Subcutaneous adipose tissue (tissue), 4 donors: ENCODE data around the gene ACYP2. TPM values are rescaled to one million over a fixed set of nuclear protein-coding genes. Genes with fewer than 3 reads are reported as not detected.

Experiments
- total RNA-seq, 4 donors: library from RNA; depleted of rRNA; stranded (reverse); fragments of >200 nt; gene quantifications; one replicate each; pipeline ENCODE4 v1.1.0, GENCODE V29; 2016
- TF ChIP-seq, protein P1 (sequence below): fragments of 450-650 bp; IDR thresholded peaks from one replicate; pipeline ENCODE4 v1.5.1; 2016; ENCODE audit warnings: low read depth, mild to moderate bottlenecking, control low read depth, antibody characterized with exemption, moderate library complexity

The ACYP2 gene
- total RNA-seq, 4 donors from 2014 or later, result 22.4 to 40.4 (median 28.4) TPM

DNA sequence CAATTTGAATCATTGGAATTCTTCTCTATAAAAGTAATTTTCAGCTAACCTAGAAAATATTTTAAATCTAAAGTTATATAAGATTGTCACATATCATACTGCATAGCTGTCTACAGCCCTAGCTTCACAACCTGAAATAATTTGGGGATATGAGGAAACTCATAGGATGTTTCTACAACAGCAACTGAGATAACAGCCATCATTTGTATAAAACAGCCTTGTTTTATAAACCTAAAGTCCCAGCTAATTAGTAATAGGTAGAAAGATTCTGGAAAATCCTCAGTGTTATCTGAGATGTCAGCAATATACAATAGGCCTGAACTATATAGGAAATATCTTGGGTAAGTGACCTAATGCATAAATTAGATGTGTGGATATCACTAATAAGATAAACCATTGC, 188.2 kb downstream of the ACYP2 start:
- TF ChIP-seq, protein P1, sequence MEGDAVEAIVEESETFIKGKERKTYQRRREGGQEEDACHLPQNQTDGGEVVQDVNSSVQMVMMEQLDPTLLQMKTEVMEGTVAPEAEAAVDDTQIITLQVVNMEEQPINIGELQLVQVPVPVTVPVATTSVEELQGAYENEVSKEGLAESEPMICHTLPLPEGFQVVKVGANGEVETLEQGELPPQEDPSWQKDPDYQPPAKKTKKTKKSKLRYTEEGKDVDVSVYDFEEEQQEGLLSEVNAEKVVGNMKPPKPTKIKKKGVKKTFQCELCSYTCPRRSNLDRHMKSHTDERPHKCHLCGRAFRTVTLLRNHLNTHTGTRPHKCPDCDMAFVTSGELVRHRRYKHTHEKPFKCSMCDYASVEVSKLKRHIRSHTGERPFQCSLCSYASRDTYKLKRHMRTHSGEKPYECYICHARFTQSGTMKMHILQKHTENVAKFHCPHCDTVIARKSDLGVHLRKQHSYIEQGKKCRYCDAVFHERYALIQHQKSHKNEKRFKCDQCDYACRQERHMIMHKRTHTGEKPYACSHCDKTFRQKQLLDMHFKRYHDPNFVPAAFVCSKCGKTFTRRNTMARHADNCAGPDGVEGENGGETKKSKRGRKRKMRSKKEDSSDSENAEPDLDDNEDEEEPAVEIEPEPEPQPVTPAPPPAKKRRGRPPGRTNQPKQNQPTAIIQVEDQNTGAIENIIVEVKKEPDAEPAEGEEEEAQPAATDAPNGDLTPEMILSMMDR, result no peak

DNA sequence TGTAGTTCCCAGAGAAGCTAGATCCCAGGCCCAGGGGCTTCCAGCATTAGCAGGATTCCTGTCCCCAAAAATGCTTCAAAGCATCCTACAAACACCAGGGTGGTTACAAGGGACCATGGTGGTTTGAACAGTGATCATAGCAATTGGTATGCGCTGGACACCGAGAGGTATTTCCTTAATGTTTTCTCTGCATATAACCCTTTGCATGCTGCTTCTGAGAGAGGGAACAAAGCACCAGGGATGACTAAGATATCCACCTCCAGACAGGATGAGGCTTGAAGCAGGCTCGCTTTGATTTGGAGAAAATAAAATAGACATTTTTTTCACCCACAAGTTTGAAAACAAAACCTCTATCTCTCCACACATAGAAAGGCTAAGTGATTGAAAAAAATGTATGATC, 191.1 kb downstream of the ACYP2 start:
- TF ChIP-seq, protein P1, result no peak

DNA sequence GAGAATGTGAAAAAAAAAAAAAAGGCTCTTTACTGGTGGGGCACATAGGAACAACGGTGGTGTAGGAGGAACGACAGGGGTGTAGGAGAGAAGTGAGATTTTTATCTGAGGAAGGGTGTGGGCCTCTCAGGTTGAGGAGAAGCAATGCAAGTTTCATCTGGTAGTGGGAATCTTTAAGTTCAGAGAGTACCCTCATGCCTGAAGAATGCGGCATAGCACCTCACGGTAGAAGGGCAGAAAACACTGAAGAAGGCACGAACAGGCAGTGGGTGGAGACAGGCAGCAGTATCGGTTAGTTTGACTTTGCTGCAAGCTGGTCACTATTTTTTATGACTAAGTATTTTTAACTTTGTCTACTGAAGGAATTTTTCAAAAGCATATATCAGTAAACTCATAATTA, 192.8 kb downstream of the ACYP2 start:
- TF ChIP-seq, protein P1, result no peak

DNA sequence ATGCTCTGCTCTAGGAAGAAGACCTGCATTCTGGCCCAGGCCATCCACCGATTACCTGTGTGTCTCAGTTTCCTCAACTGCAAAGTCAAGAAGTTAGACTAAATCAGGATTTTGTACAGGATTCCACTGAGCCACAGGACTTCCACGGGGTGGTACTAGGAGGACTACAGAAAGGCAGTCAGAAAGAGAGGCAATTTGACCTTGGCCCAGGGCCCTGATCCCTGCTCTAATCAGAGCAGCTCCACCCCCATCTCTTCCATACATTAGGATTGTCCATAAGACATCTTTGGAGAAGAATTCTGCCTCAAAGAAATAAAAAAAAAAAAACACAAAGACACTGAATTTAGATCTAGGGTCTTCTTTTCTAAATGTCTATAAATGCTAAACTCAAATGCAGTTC, 193.4 kb downstream of the ACYP2 start:
- TF ChIP-seq, protein P1, result no peak

DNA sequence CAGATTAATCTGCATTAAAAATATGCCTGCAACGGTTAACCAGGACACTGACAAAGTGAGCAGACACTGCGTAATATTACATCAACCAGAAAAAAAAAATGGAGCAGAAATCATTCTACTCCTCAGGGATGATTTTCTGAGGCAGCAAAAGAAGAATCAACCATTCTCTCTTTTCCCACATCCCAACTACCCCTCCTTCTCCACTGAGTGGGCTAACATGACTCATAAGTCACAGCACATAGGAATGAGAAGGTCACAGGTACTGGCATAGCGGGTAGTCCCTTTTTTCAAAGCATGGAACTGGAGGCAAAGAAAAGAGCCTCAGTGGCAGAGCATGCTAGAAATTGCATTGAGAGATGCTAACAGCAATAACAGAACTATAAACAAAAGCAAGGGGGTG, 194.9 kb downstream of the ACYP2 start:
- TF ChIP-seq, protein P1, result no peak

DNA sequence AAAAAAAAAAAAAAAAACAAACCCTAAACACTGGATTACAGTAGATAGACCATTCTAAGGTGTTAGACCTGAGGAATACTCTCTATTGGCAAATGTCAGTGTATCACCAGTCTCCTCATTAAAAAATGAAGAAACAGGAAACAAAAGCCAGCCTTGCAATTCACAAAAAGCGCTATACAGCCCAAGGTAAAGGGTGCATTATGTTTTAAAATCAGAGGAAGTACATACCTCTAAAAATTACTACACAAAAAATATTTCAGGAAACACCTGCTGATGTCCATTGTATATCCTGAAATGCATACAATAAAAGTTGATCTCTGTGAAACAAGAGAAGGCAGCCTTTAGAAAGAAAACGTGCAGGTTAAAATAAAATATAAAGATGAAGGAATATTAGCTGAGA, 195.5 kb downstream of the ACYP2 start:
- TF ChIP-seq, protein P1, result no peak

DNA sequence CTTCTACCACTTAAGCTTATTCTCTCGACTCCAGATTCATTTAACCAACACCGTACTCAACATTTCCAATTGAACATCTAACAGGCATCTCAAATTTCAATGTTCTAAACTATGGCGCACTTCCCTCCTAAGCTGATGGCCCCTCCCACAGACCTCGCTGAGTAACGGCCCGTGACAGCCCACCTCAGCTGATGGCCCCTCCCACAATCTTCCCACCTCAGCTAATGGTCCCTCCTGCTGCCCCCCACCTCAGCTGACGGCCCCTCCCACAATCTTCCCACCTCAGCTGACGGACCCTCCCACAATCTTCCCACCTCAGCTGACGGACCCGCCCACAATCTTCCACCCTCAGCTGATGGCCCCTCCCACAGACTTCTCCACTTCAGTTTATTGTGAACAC, 197.7 kb downstream of the ACYP2 start:
- TF ChIP-seq, protein P1, result no peak
